ENCODE data around the gene RXRA. TPM values are rescaled to one million over a fixed set of nuclear protein-coding genes. Genes with fewer than 3 reads are reported as not detected.
A peak's percentile ranks its signal among the peaks of the same experiment; 100 is the strongest.

RXRA gene
- total and polyA plus RNA-seq, 2 donors (not counting 3 experiments of a cell fraction or from before 2014, with no cell fraction given), result 15.4 to 37.4 TPM

DNA sequence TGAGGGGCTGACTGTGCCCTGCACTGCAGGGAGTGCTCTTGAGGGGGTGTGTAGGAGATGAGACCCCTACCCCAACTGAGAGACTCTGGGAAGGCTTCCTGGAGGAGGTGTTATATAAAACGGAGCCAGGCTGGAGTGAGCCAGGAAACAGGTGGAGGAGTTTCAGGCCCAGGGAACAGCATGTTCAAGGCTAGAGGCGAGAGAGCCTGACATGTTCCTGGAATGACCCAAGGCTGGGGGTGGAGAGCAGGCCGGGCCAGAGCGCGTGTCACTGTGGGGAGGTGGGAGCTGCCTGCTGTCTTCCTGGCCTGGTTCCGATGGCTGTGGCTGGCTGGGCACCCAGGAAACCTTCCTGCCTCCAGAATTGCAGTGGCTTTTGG is 48.7 kb downstream of the RXRA start:
- Histone ChIP-seq H3K36me3 (ENCODE audit: control insufficient read depth in 2 of 2, extremely low read depth in 1 of 2, insufficient read depth in 2 of 2, low read length in 2 of 2) (no peaks in the 10 kb centered on the region), H3K9me1 (replicated peaks; ENCODE audit: control insufficient read depth, extremely low read depth, insufficient read depth, low read length) (no peaks in the 10 kb centered on the region), H3K9me3 (replicated peaks; ENCODE audit: control insufficient read depth, insufficient read depth, low read length) (no peaks in the 10 kb centered on the region), H3K27me3 (ENCODE audit: control insufficient read depth in 2 of 2, insufficient read depth in 2 of 2, low read length in 2 of 2) (no peaks in the 10 kb centered on the region), H3K27ac (ENCODE audit: insufficient read depth, low read depth, low read length) (peak overlapping the region; percentile 63), H4K20me1 (replicated peaks; ENCODE audit: control insufficient read depth, extremely low read depth, insufficient read depth, low read length) (no peaks in the 10 kb centered on the region), H3K9ac (replicated peaks; ENCODE audit: extremely low read depth, insufficient read depth, low read length) (no peak overlapping the region), H2AFZ (ENCODE audit: low read depth, low read length) (no peak overlapping the region), H3K4me1 (ENCODE audit: control insufficient read depth, extremely low read depth, insufficient read depth, low read length) (peaks cover 36% of the 10 kb centered on the region), H3K4me3 (replicated peaks in 1 of 3; ENCODE audit: insufficient read depth in 1 of 3, low read depth in 1 of 3, low read length in 3 of 3) (no peak overlapping the region), H3K79me2 (ENCODE audit: control insufficient read depth, insufficient read depth, low read length) (peaks cover 32% of the 10 kb centered on the region), H3K4me2 (ENCODE audit: insufficient read depth, low read length) (no peak overlapping the region)
- intact Hi-C loops (cut with micrococcal nuclease) (loop anchor here (2.0 to 5.0 kb wide), 3 partner anchors 37 to 60 kb away; partner anchors contain the start of gene RXRA), dilution Hi-C loops (cut with MboI; ENCODE audit: extremely low pct_ligation_motif_present, low sequenced_read_pairs) (no loop called here)
- ChIA-PET CTCF (interaction anchor here (0.8 to 2.7 kb wide), 4 partner anchors 14 to 48 kb away, joined by 3 to 7 read pairs (median 3); no protein-coding TSS in a partner anchor), POLR2A (no interaction called here)
- no TSS peak for BruUV-seq (replicated peaks)
- DNase-seq (ENCODE audit: low read depth, low spot score) (no peak), FAIRE-seq (peak; percentile 44)
- TF ChIP-seq POLR2AphosphoS5 (IDR thresholded peaks at IDR 0.05; ENCODE audit: insufficient read depth, low read depth, low read length) (no peak), POLR2A (IDR thresholded peaks at IDR 0.05; ENCODE audit: low read depth, low read length) (no peak), FOS (IDR thresholded peaks at IDR 0.05; ENCODE audit: borderline replicate concordance, insufficient read depth, low read length) (no peak), JUN (IDR thresholded peaks at IDR 0.05; ENCODE audit: borderline replicate concordance, insufficient read depth, insufficient read length, low read depth) (no peak), MYC (IDR thresholded peaks at IDR 0.05; ENCODE audit: low read depth, low read length) (no peak), EZH2 (IDR thresholded peaks at IDR 0.05; ENCODE audit: borderline replicate concordance, low read depth, low read length, severe bottlenecking) (no peak), GATA2 (IDR thresholded peaks at IDR 0.05; ENCODE audit: insufficient read depth, insufficient read length, low read depth, low read length) (no peak)
- TF ChIP-seq, protein P1, sequence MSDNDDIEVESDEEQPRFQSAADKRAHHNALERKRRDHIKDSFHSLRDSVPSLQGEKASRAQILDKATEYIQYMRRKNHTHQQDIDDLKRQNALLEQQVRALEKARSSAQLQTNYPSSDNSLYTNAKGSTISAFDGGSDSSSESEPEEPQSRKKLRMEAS (IDR thresholded peaks at IDR 0.05; ENCODE audit: insufficient read depth, insufficient read length), result no peak
- TF ChIP-seq, protein P2, sequence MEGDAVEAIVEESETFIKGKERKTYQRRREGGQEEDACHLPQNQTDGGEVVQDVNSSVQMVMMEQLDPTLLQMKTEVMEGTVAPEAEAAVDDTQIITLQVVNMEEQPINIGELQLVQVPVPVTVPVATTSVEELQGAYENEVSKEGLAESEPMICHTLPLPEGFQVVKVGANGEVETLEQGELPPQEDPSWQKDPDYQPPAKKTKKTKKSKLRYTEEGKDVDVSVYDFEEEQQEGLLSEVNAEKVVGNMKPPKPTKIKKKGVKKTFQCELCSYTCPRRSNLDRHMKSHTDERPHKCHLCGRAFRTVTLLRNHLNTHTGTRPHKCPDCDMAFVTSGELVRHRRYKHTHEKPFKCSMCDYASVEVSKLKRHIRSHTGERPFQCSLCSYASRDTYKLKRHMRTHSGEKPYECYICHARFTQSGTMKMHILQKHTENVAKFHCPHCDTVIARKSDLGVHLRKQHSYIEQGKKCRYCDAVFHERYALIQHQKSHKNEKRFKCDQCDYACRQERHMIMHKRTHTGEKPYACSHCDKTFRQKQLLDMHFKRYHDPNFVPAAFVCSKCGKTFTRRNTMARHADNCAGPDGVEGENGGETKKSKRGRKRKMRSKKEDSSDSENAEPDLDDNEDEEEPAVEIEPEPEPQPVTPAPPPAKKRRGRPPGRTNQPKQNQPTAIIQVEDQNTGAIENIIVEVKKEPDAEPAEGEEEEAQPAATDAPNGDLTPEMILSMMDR (IDR thresholded peaks at IDR 0.05; ENCODE audit: extremely low read depth in 1 of 2, insufficient read depth in 1 of 2, low read depth in 1 of 2, low read length in 2 of 2), result no peak

Data from endothelial cell of umbilical vein (primary cell).